ENCODE results near the gene PPP1R1B. TPM values are rescaled to one million over a fixed set of nuclear protein-coding genes. Genes with fewer than 3 reads are reported as not detected.

Gene PPP1R1B
- total and polyA plus RNA-seq, 2 experiments from 2014 or later, result 3.4 to 5.4 TPM

DNA sequence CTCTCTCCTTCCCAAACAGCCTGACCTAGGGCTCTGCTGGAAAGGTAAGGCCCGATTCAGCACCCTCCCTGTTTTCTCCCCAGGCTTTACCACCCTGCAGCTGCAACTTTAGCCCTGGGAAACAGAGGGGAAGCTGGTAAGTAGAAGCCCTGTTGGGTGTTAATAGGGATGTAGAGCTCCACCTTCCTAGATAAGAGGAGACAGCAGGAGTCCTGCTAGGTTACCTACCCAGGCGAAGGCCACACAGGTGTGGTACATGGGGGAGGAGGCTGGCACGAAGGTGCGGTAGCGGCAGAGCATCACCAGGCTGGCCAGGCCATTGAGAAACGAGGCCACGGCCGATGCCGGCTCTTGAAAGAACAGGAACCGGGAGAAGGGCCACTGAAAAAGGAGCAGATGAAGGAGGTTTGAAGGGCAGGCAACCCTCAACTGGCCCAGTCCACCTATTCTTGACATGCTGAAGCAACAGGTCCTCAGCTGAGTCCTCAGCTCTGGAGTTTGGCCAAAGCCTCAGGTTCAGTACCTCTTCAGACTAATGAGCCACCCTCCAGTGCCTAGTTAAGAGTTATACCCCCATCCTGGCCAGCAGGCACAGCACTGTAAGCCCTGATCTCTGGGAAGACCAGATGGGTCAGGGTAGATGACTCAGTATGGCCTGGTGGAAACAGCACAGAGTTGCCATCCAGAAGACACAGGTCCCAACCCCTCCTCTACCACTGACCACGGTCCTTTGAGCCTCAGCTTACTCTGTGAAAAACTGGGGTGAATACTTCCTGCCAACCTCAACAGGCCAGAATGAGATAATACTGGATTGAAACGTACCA lies 57.8 kb downstream of the PPP1R1B start (continued):
- TF ChIP-seq ETS1 (IDR thresholded peaks at IDR 0.05) (no peak), CTCF (conservative IDR thresholded peaks at IDR 0.05; ENCODE audit: low read depth in 2 of 2) (no peak), POLR2AphosphoS5 (IDR thresholded peaks at IDR 0.05; ENCODE audit: low read depth) (no peak), JUNB (IDR thresholded peaks at IDR 0.05; ENCODE audit: unreplicated experiment) (no peak), REST (IDR thresholded peaks at IDR 0.05; ENCODE audit: unreplicated experiment) (no peak), EZH2phosphoT487 (IDR thresholded peaks at IDR 0.05; ENCODE audit: unreplicated experiment) (no peak), ZNF114 (CRISPR knock-in tag; IDR thresholded peaks at IDR 0.05) (no peak), NANOG (IDR thresholded peaks at IDR 0.05; ENCODE audit: borderline replicate concordance) (no peak), EZH2 (IDR thresholded peaks at IDR 0.05; ENCODE audit: low read depth, unreplicated experiment) (no peak), STAT1 (IDR thresholded peaks at IDR 0.05; ENCODE audit: unreplicated experiment) (no peak), CREB1 (CRISPR knock-in tag; IDR thresholded peaks at IDR 0.05; ENCODE audit: low read depth) (no peak)

Other genes with a start within 250 kb of the PPP1R1B start
- gene FBXL20, start 225.3 kb upstream of the PPP1R1B start, total RNA-seq (2014; rRNA removed; shearing (Covaris generic)), result 6.9 and 7.7 TPM in 2 replicates
- 2.9 and 4.3 TPM in 2 replicates for gene FBXL20, start 225.3 kb upstream of the PPP1R1B start, polyA plus RNA-seq (2016; fragmentation: Nextera tagmentation; extraction: Ambion mirVana)
- 32.5 and 42.3 TPM in 2 replicates for gene MED1, start 175.7 kb upstream of the PPP1R1B start, total RNA-seq (2014; rRNA removed; shearing (Covaris generic))
- 17.9 and 19.0 TPM in 2 replicates for gene MED1, start 175.7 kb upstream of the PPP1R1B start, polyA plus RNA-seq (2016; fragmentation: Nextera tagmentation; extraction: Ambion mirVana)
- 55.3 and 57.6 TPM in 2 replicates for gene CDK12, start 165.5 kb upstream of the PPP1R1B start, total RNA-seq (2014; rRNA removed; shearing (Covaris generic))
- gene CDK12, start 165.5 kb upstream of the PPP1R1B start, polyA plus RNA-seq (2016; fragmentation: Nextera tagmentation; extraction: Ambion mirVana), result 19.3 and 20.9 TPM in 2 replicates
- not detected in 2 replicates for gene NEUROD2, start 19.0 kb upstream of the PPP1R1B start, total RNA-seq (2014; rRNA removed; shearing (Covaris generic))
- gene NEUROD2, start 19.0 kb upstream of the PPP1R1B start, polyA plus RNA-seq (2016; fragmentation: Nextera tagmentation; extraction: Ambion mirVana), result not detected in 2 replicates
- 39.7 and 53.3 TPM in 2 replicates for gene STARD3, start 10.2 kb downstream of the PPP1R1B start, total RNA-seq (2014; rRNA removed; shearing (Covaris generic))
- 26.4 and 31.5 TPM in 2 replicates for gene STARD3, start 10.2 kb downstream of the PPP1R1B start, polyA plus RNA-seq (2016; fragmentation: Nextera tagmentation; extraction: Ambion mirVana)
- 0.74 and 2.1 TPM in 2 replicates for gene TCAP, start 38.4 kb downstream of the PPP1R1B start, total RNA-seq (2014; rRNA removed; shearing (Covaris generic))
- gene TCAP, start 38.4 kb downstream of the PPP1R1B start, polyA plus RNA-seq (2016; fragmentation: Nextera tagmentation; extraction: Ambion mirVana), result 0.61 and 0.80 TPM in 2 replicates
- 1.9 and 2.3 TPM in 2 replicates for gene PNMT, start 41.5 kb downstream of the PPP1R1B start, total RNA-seq (2014; rRNA removed; shearing (Covaris generic))
- gene PNMT, start 41.5 kb downstream of the PPP1R1B start, polyA plus RNA-seq (2016; fragmentation: Nextera tagmentation; extraction: Ambion mirVana), result 2.5 and 4.4 TPM in 2 replicates
- 10.7 and 12.8 TPM in 2 replicates for gene PGAP3, start 61.1 kb downstream of the PPP1R1B start, total RNA-seq (2014; rRNA removed; shearing (Covaris generic))
- gene PGAP3, start 61.1 kb downstream of the PPP1R1B start, polyA plus RNA-seq (2016; fragmentation: Nextera tagmentation; extraction: Ambion mirVana), result 7.0 and 8.2 TPM in 2 replicates
- 193 and 196 TPM in 2 replicates for gene ERBB2, start 73.1 kb downstream of the PPP1R1B start, total RNA-seq (2014; rRNA removed; shearing (Covaris generic))
- gene ERBB2, start 73.1 kb downstream of the PPP1R1B start, polyA plus RNA-seq (2016; fragmentation: Nextera tagmentation; extraction: Ambion mirVana), result 44.9 and 46.2 TPM in 2 replicates
- 24.3 and 37.1 TPM in 2 replicates for gene MIEN1, start 103.6 kb downstream of the PPP1R1B start, total RNA-seq (2014; rRNA removed; shearing (Covaris generic))
- gene MIEN1, start 103.6 kb downstream of the PPP1R1B start, polyA plus RNA-seq (2016; fragmentation: Nextera tagmentation; extraction: Ambion mirVana), result 91.8 and 106 TPM in 2 replicates
- 23.1 and 28.9 TPM in 2 replicates for gene GRB7, start 111.0 kb downstream of the PPP1R1B start, total RNA-seq (2014; rRNA removed; shearing (Covaris generic))
- gene GRB7, start 111.0 kb downstream of the PPP1R1B start, polyA plus RNA-seq (2016; fragmentation: Nextera tagmentation; extraction: Ambion mirVana), result 12.8 and 13.1 TPM in 2 replicates
- 0.76 and 1.4 TPM in 2 replicates for gene IKZF3, start 237.4 kb downstream of the PPP1R1B start, total RNA-seq (2014; rRNA removed; shearing (Covaris generic))
- 0.05 and 0.11 TPM in 2 replicates for gene IKZF3, start 237.4 kb downstream of the PPP1R1B start, polyA plus RNA-seq (2016; fragmentation: Nextera tagmentation; extraction: Ambion mirVana)
- not detected in 2 replicates for gene ZPBP2, start 241.2 kb downstream of the PPP1R1B start, total RNA-seq (2014; rRNA removed; shearing (Covaris generic))
- 0.28 TPM in 1 of 2 replicates, not detected in the other for gene ZPBP2, start 241.2 kb downstream of the PPP1R1B start, polyA plus RNA-seq (2016; fragmentation: Nextera tagmentation; extraction: Ambion mirVana)

Data from GM23338 (cell line).